Effector memory CD8-positive, alpha-beta T cell (primary cell): ENCODE results near the gene CHRDL2.

ENCODE experiments used
- ATAC-seq: fragments of 150-1000 bp; cut with Tn5 transposase; replicated peaks from 2 replicates; pipeline ENCODE4 v1.10.0; 2021; ENCODE audit warnings: mild to moderate bottlenecking, moderate library complexity
- DNase-seq, 3 experiments: peaks; one replicate each; pipeline ENCODE4 v3.0.0; 2021
- H3K27ac Mint-ChIP-seq, 2 donors: one replicate each; pipeline ENCODE4 v1.8.0; 2022; ENCODE audit warnings: mild to moderate bottlenecking in 2 of 2, mixed read lengths in 2 of 2, moderate library complexity in 2 of 2
- H3K27me3 Mint-ChIP-seq, 2 donors: one replicate each; pipeline ENCODE4 v1.8.0; 2022; ENCODE audit warnings: mixed read lengths in 2 of 2
- H3K36me3 Mint-ChIP-seq: one replicate; pipeline ENCODE4 v1.8.0; 2022; ENCODE audit warnings: mild to moderate bottlenecking, moderate library complexity, mixed read lengths; ENCODE audit not compliant: insufficient read depth
- H3K4me1 Mint-ChIP-seq, 2 donors: one replicate each; pipeline ENCODE4 v1.8.0; 2022; ENCODE audit warnings: low read depth in 2 of 2, mixed read lengths in 2 of 2
- H3K4me3 Mint-ChIP-seq, 2 donors: one replicate each; pipeline ENCODE4 v1.8.0; 2022; ENCODE audit warnings: mild to moderate bottlenecking in 2 of 2, mixed read lengths in 2 of 2, moderate library complexity in 2 of 2
- H3K9me3 Mint-ChIP-seq, 2 donors: one replicate each; pipeline ENCODE4 v1.8.0; 2022; ENCODE audit warnings: mixed read lengths in 2 of 2

The CHRDL2 gene

GRCh38 chr11:74739546-74740270, 8.5 kb upstream of the CHRDL2 start:
- H3K4me3 Mint-ChIP-seq: no peak overlapping the region
- peaks cover 30 to 37% of the 10 kb centered on the region in 2 donors for H3K27me3 Mint-ChIP-seq
- no peak overlapping the region for H3K27ac Mint-ChIP-seq
- H3K36me3 Mint-ChIP-seq: no peaks in the 10 kb centered on the region
- peaks cover 0 to 5% of the 10 kb centered on the region in 2 donors for H3K4me1 Mint-ChIP-seq
- no peaks in the 10 kb centered on the region for H3K9me3 Mint-ChIP-seq
- DNase-seq: peak; percentile 23 to 42 (median 38)
- peak; percentile 81 for ATAC-seq

DNA sequence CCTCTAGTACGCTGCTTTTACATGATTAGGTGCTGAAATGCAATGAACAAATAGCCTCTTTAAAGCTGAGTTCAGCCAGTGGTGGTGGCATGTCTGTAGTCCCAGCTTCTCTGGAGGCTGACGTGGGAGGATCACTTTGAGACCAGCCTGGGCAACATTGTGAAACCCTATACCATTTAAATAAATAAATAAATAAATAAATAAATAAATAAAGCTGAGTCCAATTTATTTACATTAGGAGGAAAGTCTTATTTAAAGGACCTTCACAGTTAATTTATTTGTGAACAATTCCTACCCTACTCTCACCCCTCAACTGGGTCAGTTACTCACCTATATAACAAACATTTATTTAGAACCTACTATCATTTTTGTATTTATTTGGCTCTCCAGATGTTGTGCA, 4.8 kb upstream of the CHRDL2 start:
- no peak for ATAC-seq
- no peaks in the 10 kb centered on the region for H3K9me3 Mint-ChIP-seq
- H3K4me3 Mint-ChIP-seq: no peak overlapping the region
- no peak for DNase-seq
- peaks cover 58 to 69% of the 10 kb centered on the region in 2 donors for H3K27me3 Mint-ChIP-seq
- H3K27ac Mint-ChIP-seq: no peak overlapping the region
- H3K36me3 Mint-ChIP-seq: no peaks in the 10 kb centered on the region
- peaks cover 4% of the 10 kb centered on the region in 2 donors for H3K4me1 Mint-ChIP-seq

- H3K36me3 Mint-ChIP-seq: no peaks in the 10 kb centered on the region
- no peak overlapping the region for H3K27ac Mint-ChIP-seq
- DNase-seq (no peak), ATAC-seq (peak; percentile 76)
- no peaks in the 10 kb centered on the region for H3K9me3 Mint-ChIP-seq
- H3K4me1 Mint-ChIP-seq: peaks cover 7 to 10% of the 10 kb centered on the region in 2 donors
- no peak overlapping the region for H3K4me3 Mint-ChIP-seq
- H3K27me3 Mint-ChIP-seq: peaks cover 63 to 75% of the 10 kb centered on the region in 2 donors
These were observed 4.2 kb upstream of the CHRDL2 start for GRCh38 chr11:74735365-74735928.

- DNase-seq (no peak), ATAC-seq (no peak)
- peaks cover 71 to 84% of the 10 kb centered on the region in 2 donors for H3K27me3 Mint-ChIP-seq
- no peaks in the 10 kb centered on the region for H3K36me3 Mint-ChIP-seq
- H3K27ac Mint-ChIP-seq: no peak overlapping the region
- H3K4me3 Mint-ChIP-seq: no peak overlapping the region
- peaks cover 6 to 13% of the 10 kb centered on the region in 2 donors for H3K4me1 Mint-ChIP-seq
- no peaks in the 10 kb centered on the region for H3K9me3 Mint-ChIP-seq
These were observed 3.3 kb upstream of the CHRDL2 start for GRCh38 chr11:74734559-74734925.

DNA sequence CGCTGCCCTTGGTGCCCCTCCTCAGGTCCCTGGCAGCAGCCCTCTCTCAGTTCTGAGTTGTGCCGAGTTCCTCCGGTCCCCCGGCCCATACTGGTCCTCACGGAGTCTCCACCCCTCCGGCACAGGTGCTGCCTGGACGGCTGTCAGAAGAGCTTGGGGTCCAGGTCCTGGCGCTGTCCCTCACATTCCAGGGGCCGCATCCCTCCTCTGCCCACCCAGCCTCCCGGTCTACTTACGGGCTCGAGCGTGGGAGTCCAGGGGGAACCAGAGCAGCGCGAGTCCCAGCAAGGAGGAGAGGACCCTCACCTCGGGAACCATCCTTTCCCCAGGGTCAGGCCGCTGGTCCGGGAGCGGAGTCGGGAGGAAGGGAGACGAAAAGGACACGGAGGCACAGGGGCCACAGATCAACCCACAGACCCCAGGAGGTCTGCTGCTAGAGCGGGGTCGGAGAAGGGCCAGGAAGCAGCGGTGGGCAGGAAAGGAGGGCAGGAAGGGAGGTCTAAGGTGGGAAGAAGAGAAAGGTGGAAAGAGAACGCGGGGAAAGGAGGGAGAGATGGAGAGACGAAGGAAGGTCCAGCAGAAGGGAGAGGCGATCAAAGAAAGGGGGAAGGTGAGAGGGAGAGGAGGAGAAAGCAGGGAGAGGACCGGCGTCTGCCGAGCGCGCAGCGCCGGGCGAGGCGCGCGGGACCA, 510 bp downstream of the CHRDL2 start:
- no peaks in the 10 kb centered on the region for H3K36me3 Mint-ChIP-seq
- peaks cover 48 to 59% of the 10 kb centered on the region in 2 donors for H3K27me3 Mint-ChIP-seq
- H3K4me1 Mint-ChIP-seq: peaks cover 6 to 13% of the 10 kb centered on the region in 2 donors
- H3K9me3 Mint-ChIP-seq: no peaks in the 10 kb centered on the region
- ATAC-seq (no peak), DNase-seq (no peak)
- H3K4me3 Mint-ChIP-seq: peak overlapping the region; percentile 53 to 64
- H3K27ac Mint-ChIP-seq: no peak overlapping the region

DNA sequence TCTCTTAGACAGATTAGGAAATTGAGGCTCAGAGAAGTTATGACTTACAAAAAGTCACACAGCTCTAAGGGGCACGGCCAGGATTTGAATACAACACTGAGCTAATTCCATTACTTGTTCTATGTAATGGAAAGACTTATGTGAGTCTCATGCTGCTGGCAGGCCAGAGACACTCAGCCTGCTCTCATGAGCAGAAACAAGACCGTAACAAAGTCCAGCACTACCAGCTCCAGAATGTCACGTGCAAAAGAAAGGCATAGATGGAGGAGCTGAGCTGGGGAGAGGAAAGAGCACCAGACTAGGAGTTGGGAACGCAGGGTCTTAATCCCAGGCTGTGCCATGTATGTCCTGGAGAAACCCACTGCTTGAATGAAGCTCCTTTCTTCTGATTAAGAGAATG, 1.8 kb downstream of the CHRDL2 start:
- DNase-seq: no peak
- H3K9me3 Mint-ChIP-seq: no peaks in the 10 kb centered on the region
- H3K27ac Mint-ChIP-seq: no peak overlapping the region
- H3K36me3 Mint-ChIP-seq: no peaks in the 10 kb centered on the region
- H3K4me1 Mint-ChIP-seq: peaks cover 6 to 13% of the 10 kb centered on the region in 2 donors
- no peak for ATAC-seq
- no peak overlapping the region for H3K4me3 Mint-ChIP-seq
- peaks cover 43 to 57% of the 10 kb centered on the region in 2 donors for H3K27me3 Mint-ChIP-seq

- Mint-ChIP-seq H3K36me3 (no peaks in the 10 kb centered on the region), H3K9me3 (no peaks in the 10 kb centered on the region), H3K4me1 (peaks cover 3 to 9% of the 10 kb centered on the region in 2 donors), H3K4me3 (no peak overlapping the region), H3K27me3 (peaks cover 20 to 33% of the 10 kb centered on the region in 2 donors), H3K27ac (no peak overlapping the region)
- ATAC-seq: peak; percentile 98
- peak; percentile 50 to 57 (median 51) for DNase-seq
These were observed 4.6 kb downstream of the CHRDL2 start for GRCh38 chr11:74726547-74727182.

GRCh38 chr11:74725701-74726100, 5.5 kb downstream of the CHRDL2 start:
- no peak overlapping the region for H3K4me3 Mint-ChIP-seq
- peaks cover under 1 to 6% of the 10 kb centered on the region in 2 donors for H3K4me1 Mint-ChIP-seq
- no peak for ATAC-seq
- no peak for DNase-seq
- peaks cover 15 to 25% of the 10 kb centered on the region in 2 donors for H3K27me3 Mint-ChIP-seq
- no peak overlapping the region for H3K27ac Mint-ChIP-seq
- H3K9me3 Mint-ChIP-seq: no peaks in the 10 kb centered on the region
- no peaks in the 10 kb centered on the region for H3K36me3 Mint-ChIP-seq

DNA sequence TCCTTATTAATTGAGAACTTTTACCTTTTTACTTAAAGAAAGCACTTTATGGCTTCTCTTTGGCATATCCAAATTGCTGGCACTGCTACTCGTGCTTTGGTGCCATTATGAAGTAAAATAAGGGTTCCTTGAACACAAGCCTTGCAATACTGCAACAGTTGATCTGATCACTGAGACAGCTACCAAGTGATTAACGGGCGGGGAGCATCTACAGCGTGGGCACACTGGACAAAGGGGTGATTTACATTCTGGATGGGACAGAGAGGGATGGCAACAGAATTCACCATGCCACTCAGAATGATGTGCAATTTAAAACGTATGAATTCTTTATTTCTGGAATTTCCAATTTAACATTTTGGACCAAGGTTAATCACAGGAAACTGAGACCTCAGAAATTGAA, 7.7 kb downstream of the CHRDL2 start:
- H3K4me1 Mint-ChIP-seq: no peaks in the 10 kb centered on the region

DNA sequence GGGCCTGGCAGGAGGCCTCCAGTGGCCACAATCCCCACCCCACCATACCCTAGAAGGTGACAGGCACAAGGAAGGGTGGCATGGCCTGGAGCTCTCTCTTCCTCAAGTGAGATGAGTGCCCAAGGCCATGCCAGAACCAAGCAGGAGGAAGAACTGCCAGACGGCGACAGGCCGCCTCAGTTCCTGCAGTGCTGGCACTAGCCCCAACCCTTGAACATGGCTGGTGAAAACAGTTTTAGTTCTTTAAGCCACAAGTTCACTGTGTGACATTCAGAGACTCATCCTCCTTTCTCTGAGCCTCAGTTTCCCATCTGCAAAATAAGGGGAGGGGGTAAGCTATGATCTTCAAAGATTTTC, 9.8 kb downstream of the CHRDL2 start:
- ATAC-seq: no peak
- H3K4me3 Mint-ChIP-seq: no peak overlapping the region
- H3K27ac Mint-ChIP-seq: no peak overlapping the region
- no peaks in the 10 kb centered on the region for H3K9me3 Mint-ChIP-seq
- no peaks in the 10 kb centered on the region for H3K36me3 Mint-ChIP-seq
- H3K27me3 Mint-ChIP-seq: peaks cover 5 to 7% of the 10 kb centered on the region in 2 donors
- no peak for DNase-seq
- H3K4me1 Mint-ChIP-seq: no peaks in the 10 kb centered on the region

More for the DNA sequence above, 7.7 kb downstream of the CHRDL2 start:
- Mint-ChIP-seq H3K9me3 (no peaks in the 10 kb centered on the region), H3K27ac (no peak overlapping the region), H3K27me3 (peaks cover 5 to 7% of the 10 kb centered on the region in 2 donors), H3K36me3 (no peaks in the 10 kb centered on the region), H3K4me3 (no peak overlapping the region)
- DNase-seq: no peak
- no peak for ATAC-seq

GRCh38 chr11:74720596-74721478, 10.4 kb downstream of the CHRDL2 start:
- DNase-seq (no peak), ATAC-seq (no peak)
- Mint-ChIP-seq H3K4me3 (no peak overlapping the region), H3K9me3 (no peaks in the 10 kb centered on the region), H3K27me3 (peaks cover 5 to 7% of the 10 kb centered on the region in 2 donors), H3K4me1 (no peaks in the 10 kb centered on the region), H3K36me3 (no peaks in the 10 kb centered on the region), H3K27ac (no peak overlapping the region)

DNA sequence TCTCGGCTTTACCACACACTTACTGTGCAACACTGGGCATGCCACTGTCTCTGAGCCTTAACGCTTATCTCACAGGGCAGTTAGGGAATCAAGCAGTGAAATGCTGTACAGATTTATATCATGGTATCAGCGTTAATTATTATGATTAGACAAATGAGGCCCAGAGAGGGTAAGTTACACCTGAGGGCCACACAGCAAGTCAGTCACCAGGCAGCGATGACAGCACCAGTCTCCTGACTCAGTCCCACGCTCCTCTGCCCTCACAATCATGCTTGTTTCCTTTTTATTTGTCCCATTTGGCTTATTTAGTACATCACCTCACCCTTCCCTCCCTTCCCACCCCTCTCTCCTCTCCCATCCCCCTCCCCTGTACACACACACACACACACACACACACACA, 12.2 kb downstream of the CHRDL2 start:
- Mint-ChIP-seq H3K27ac (no peak overlapping the region), H3K9me3 (no peaks in the 10 kb centered on the region), H3K4me1 (no peaks in the 10 kb centered on the region), H3K27me3 (no peaks in the 10 kb centered on the region), H3K36me3 (no peaks in the 10 kb centered on the region), H3K4me3 (no peak overlapping the region)
- DNase-seq (no peak), ATAC-seq (no peak)
